ENCODE measurements around the gene SNTB2. TPM values are rescaled to one million over a fixed set of nuclear protein-coding genes. Genes with fewer than 3 reads are reported as not detected.

Gene SNTB2
- total and polyA plus RNA-seq, 10 of the 15 experiments (the other 5 are each of a cell fraction or from before 2014, with no cell fraction given) = 1.2 to 15.7 (median 5.0) TPM

DNA sequence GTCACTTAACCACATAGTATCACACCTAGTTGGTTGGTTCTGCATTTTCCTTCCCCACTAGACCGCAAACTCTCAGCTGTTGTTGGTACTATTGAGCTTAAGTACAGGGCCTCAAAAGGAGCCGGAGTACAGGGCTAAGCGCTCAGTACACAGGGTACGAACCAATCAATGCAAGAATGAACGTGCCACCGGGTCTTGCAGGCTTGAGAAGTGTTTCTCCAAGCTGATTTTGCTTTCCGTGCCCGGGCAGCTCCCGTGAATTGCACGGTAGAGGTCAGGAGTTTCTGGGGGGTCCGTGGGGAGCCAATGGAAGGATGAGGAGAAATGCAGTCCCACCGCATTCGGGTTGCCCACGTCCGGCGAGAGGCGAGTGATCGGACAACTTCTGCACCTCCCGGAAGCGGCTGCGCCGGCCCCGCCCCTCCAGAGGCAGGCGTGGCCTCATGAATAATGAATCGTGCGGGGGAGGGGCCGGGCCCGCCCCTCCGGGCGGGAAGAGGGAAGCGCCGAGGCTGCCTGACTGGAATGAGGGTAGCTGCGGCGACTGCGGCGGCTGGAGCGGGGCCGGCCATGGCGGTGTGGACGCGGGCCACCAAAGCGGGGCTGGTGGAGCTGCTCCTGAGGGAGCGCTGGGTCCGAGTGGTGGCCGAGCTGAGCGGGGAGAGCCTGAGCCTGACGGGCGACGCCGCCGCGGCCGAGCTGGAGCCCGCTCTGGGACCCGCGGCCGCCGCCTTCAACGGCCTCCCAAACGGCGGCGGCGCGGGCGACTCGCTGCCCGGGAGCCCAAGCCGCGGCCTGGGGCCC is at the start of gene SNTB2 (continued):
- TF ChIP-seq, protein P1, sequence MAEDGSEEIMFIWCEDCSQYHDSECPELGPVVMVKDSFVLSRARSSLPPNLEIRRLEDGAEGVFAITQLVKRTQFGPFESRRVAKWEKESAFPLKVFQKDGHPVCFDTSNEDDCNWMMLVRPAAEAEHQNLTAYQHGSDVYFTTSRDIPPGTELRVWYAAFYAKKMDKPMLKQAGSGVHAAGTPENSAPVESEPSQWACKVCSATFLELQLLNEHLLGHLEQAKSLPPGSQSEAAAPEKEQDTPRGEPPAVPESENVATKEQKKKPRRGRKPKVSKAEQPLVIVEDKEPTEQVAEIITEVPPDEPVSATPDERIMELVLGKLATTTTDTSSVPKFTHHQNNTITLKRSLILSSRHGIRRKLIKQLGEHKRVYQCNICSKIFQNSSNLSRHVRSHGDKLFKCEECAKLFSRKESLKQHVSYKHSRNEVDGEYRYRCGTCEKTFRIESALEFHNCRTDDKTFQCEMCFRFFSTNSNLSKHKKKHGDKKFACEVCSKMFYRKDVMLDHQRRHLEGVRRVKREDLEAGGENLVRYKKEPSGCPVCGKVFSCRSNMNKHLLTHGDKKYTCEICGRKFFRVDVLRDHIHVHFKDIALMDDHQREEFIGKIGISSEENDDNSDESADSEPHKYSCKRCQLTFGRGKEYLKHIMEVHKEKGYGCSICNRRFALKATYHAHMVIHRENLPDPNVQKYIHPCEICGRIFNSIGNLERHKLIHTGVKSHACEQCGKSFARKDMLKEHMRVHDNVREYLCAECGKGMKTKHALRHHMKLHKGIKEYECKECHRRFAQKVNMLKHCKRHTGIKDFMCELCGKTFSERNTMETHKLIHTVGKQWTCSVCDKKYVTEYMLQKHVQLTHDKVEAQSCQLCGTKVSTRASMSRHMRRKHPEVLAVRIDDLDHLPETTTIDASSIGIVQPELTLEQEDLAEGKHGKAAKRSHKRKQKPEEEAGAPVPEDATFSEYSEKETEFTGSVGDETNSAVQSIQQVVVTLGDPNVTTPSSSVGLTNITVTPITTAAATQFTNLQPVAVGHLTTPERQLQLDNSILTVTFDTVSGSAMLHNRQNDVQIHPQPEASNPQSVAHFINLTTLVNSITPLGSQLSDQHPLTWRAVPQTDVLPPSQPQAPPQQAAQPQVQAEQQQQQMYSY (CRISPR knock-in tag; IDR thresholded peaks at IDR 0.05) = no peak
- TF ChIP-seq BMI1 (IDR thresholded peaks at IDR 0.05; ENCODE audit: borderline replicate concordance) (0 out of 2 replicates have a peak, but pooled peaks have one; percentile 55), BRCA1 (IDR thresholded peaks at IDR 0.05; ENCODE audit: low read depth, low read length) (no peak), SPI1 (IDR thresholded peaks at IDR 0.05; ENCODE audit: borderline replicate concordance, insufficient read depth, low read depth, low read length) (peak; percentile 49; the same call in 1 of the 2 replicates), TCF3 (IDR thresholded peaks at IDR 0.05; ENCODE audit: borderline replicate concordance, insufficient read depth, low read depth, low read length) (peak; percentile 57; the same call in 1 of the 2 replicates), GABPA (IDR thresholded peaks at IDR 0.05; ENCODE audit: low read depth) (no peak; the same call in 1 of the 2 replicates), CHD1 (IDR thresholded peaks at IDR 0.05; ENCODE audit: low read depth, low read length) (no peak), ZBED1 (IDR thresholded peaks at IDR 0.05; ENCODE audit: borderline replicate concordance) (peak; percentile 47; the same call in 1 of the 2 replicates), YBX1 (IDR thresholded peaks at IDR 0.05) (no peak), RUNX3 (IDR thresholded peaks at IDR 0.05; ENCODE audit: low read length) (peak; percentile 100), TBL1XR1 (IDR thresholded peaks at IDR 0.05; ENCODE audit: low read depth, low read length) (peak; percentile 10; the same call in 1 of the 2 replicates), IRF4 (IDR thresholded peaks at IDR 0.05; ENCODE audit: low read depth, low read length) (peak; percentile 89), CBFB (IDR thresholded peaks at IDR 0.05; ENCODE audit: low read depth) (peak; percentile 98), IKZF1 (conservative IDR thresholded peaks at IDR 0.05) (peak; percentile 94)
- TF ChIP-seq, protein P2, sequence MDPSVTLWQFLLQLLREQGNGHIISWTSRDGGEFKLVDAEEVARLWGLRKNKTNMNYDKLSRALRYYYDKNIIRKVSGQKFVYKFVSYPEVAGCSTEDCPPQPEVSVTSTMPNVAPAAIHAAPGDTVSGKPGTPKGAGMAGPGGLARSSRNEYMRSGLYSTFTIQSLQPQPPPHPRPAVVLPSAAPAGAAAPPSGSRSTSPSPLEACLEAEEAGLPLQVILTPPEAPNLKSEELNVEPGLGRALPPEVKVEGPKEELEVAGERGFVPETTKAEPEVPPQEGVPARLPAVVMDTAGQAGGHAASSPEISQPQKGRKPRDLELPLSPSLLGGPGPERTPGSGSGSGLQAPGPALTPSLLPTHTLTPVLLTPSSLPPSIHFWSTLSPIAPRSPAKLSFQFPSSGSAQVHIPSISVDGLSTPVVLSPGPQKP (IDR thresholded peaks at IDR 0.05; ENCODE audit: low read depth, low read length) = 0 out of 2 replicates have a peak, but pooled peaks have one; percentile 31
- TF ChIP-seq, protein P3, sequence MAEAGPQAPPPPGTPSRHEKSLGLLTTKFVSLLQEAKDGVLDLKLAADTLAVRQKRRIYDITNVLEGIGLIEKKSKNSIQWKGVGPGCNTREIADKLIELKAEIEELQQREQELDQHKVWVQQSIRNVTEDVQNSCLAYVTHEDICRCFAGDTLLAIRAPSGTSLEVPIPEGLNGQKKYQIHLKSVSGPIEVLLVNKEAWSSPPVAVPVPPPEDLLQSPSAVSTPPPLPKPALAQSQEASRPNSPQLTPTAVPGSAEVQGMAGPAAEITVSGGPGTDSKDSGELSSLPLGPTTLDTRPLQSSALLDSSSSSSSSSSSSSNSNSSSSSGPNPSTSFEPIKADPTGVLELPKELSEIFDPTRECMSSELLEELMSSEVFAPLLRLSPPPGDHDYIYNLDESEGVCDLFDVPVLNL (IDR thresholded peaks at IDR 0.05; ENCODE audit: low read depth, low read length) = 0 out of 2 replicates have a peak, but pooled peaks have one; percentile 23
- TF ChIP-seq, protein P4, sequence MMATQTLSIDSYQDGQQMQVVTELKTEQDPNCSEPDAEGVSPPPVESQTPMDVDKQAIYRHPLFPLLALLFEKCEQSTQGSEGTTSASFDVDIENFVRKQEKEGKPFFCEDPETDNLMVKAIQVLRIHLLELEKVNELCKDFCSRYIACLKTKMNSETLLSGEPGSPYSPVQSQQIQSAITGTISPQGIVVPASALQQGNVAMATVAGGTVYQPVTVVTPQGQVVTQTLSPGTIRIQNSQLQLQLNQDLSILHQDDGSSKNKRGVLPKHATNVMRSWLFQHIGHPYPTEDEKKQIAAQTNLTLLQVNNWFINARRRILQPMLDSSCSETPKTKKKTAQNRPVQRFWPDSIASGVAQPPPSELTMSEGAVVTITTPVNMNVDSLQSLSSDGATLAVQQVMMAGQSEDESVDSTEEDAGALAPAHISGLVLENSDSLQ (IDR thresholded peaks at IDR 0.05) = 0 out of 2 replicates have a peak, but pooled peaks have one; percentile 83
- TF ChIP-seq, protein P5, sequence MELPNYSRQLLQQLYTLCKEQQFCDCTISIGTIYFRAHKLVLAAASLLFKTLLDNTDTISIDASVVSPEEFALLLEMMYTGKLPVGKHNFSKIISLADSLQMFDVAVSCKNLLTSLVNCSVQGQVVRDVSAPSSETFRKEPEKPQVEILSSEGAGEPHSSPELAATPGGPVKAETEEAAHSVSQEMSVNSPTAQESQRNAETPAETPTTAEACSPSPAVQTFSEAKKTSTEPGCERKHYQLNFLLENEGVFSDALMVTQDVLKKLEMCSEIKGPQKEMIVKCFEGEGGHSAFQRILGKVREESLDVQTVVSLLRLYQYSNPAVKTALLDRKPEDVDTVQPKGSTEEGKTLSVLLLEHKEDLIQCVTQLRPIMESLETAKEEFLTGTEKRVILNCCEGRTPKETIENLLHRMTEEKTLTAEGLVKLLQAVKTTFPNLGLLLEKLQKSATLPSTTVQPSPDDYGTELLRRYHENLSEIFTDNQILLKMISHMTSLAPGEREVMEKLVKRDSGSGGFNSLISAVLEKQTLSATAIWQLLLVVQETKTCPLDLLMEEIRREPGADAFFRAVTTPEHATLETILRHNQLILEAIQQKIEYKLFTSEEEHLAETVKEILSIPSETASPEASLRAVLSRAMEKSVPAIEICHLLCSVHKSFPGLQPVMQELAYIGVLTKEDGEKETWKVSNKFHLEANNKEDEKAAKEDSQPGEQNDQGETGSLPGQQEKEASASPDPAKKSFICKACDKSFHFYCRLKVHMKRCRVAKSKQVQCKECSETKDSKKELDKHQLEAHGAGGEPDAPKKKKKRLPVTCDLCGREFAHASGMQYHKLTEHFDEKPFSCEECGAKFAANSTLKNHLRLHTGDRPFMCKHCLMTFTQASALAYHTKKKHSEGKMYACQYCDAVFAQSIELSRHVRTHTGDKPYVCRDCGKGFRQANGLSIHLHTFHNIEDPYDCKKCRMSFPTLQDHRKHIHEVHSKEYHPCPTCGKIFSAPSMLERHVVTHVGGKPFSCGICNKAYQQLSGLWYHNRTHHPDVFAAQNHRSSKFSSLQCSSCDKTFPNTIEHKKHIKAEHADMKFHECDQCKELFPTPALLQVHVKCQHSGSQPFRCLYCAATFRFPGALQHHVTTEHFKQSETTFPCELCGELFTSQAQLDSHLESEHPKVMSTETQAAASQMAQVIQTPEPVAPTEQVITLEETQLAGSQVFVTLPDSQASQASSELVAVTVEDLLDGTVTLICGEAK (IDR thresholded peaks at IDR 0.05; ENCODE audit: borderline replicate concordance) = peak; percentile 52; the same call in 1 of the 2 replicates
